HG03025 (cell line): ENCODE results near the gene RB1.

Experiments
- ATAC-seq: cut with Tn5 transposase; IDR thresholded peaks from one replicate; pipeline ENCODE4 v1.9.1; 2021; ENCODE audit warnings: mild to moderate bottlenecking, moderate library complexity; ENCODE audit not compliant: unreplicated experiment, low FRiP score

RB1 gene

DNA sequence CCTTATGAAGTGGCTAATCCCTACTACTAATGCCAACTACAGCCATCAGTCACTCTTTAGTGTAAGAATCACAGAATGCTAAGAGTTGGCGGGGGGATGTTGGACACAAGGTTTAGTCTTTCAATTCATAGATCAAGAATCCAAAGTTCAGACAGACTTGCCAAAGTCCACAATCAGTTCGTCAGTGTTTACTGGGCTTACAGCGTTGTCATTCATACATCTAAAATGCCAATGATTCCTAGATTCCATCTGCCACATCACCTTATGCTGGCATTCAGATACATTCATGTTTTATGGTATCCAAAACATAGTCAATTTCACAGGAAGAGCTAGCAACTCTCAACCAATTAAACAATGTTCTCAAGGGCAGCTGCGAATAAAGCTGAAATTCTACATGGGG lies 211.2 kb downstream of the RB1 start:
- no peak for ATAC-seq

DNA sequence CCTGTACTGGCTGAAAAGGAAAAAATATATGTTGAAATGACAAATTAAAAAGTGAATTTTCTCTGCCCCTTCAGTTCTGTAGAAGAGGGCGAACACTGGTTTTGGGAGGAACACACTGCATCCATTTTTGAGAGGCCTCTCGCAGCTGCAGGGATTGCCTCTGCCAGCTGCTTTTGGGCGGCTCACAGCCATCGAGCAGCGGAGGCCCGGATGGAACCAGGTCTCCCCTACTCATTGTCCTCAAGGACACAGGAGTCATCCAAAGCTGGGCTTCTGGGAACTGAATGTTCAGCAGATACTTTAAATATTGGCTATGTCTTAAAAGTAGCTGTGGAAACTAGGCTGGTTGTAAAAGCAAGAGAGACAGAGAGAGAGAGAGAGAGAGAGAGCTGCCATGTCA lies 212.2 kb downstream of the RB1 start:
- ATAC-seq: no peak

DNA sequence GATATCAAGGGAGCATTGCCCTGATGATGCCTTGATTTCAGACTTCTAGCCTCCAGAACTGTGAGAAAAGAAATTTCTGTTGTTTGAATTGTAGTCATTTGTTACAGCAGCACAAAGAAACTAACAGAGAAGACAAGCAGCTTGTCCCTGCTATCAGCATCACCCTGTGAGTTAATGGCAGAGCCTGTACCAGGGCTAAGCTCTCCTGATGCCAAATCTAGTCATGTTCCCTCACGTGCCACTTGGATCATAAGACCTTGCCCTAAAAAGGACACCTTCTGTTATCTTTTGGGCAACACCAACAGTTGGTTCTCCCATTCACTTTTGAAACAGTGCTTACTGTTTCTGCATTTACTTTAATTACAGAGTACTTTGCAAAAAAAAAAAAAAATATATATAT lies 214.5 kb downstream of the RB1 start:
- ATAC-seq: no peak

DNA sequence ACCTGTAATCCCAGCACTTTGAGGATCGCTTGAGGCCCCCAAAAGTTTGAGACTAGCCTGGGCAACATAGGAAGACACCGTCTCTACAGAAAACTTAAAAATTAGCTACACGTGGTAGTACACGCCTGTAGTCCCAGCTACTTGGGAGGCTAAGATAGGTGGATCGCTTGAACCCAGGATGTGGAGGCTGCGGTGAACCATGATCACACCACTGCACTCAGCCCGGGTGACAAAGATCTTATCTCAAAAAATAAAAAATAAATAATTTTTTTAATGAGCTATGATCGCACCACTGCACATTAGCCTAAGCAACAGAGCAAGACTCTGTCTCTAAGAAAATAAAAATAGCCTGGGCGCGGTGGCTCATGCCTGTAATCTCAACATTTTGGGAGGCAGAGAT lies 222.7 kb downstream of the RB1 start:
- ATAC-seq: no peak

DNA sequence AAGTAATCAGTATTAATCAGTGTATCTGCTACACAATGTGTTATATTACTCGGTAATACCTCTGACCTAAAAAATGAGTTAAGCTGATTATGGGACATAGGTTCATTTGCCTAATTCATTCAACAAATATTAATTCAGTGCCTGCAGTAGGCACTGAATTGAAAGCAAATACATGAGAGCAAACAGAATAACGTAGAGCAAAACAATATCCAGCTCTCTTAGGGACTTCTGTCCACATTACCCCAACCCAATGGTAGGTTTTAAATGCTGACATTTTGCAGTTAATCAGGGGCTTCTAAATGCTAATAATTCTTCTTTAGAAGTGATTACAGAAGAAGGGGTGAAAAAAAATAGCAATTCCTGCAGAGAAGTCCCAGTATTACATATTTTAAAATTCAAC lies 224.4 kb downstream of the RB1 start:
- no peak for ATAC-seq

DNA sequence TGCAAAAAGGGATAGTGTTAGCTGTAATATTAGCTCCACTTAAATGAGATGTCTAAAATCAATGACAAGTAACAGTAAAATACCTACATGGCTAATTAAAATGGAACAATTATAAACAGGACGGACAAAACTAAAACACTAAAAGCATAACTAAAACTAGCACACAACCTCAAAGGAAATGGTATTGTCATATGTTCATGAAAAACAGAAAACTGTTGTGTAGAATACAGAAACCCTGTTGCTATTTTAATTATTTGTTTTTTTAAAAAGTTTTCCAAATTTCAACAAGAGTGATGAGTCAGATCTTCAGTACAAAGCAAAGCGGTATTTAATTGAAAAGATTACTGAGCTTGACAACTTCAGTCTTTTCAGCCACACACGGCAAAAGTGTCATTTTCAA lies 225.2 kb downstream of the RB1 start:
- ATAC-seq: no peak

DNA sequence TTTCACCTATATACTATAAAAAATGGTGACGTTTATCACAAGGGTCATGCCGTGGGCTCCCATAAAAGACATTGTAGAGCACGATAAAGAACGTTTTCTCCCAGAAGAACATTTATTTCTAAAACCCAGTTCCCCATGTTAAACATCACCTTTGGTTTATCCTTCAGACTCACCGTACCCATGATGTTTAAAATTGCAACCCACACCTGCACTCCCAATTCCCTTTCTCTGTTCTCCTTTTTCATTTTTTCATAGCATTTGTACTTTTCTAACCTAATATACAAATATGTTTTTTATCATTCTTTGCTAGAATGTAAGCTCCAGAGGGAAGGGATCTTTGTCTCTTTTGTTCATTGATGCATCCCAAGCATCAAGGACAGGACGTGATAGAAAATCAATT lies 227.3 kb downstream of the RB1 start:
- ATAC-seq: no peak
